OCI-LY7 (cell line): ENCODE measurements around the gene ZCCHC8.
"Not testable (repeated sequence)": the region's sequence is repeated elsewhere in the genome, so short reads cannot be mapped to it uniquely, and the experiment has no call there.

Source experiments
- CTCF ChIP-seq: fragments of 200-600 bp; sonication (generic); conservative IDR thresholded peaks from 2 replicates; pipeline ENCODE4 v1.5.1; 2014; ENCODE audit warnings: mild to moderate bottlenecking, antibody characterized with exemption, low read length, moderate library complexity, mixed read lengths
- EZH2phosphoT487 ChIP-seq: fragments of 200-600 bp; sonication (generic); IDR thresholded peaks from 2 replicates; pipeline ENCODE4 v1.6.1; 2018; ENCODE audit warnings: low read depth, borderline replicate concordance, mild to moderate bottlenecking, mixed run types, antibody characterized with exemption, low read length, moderate library complexity, mixed read lengths

DNA sequence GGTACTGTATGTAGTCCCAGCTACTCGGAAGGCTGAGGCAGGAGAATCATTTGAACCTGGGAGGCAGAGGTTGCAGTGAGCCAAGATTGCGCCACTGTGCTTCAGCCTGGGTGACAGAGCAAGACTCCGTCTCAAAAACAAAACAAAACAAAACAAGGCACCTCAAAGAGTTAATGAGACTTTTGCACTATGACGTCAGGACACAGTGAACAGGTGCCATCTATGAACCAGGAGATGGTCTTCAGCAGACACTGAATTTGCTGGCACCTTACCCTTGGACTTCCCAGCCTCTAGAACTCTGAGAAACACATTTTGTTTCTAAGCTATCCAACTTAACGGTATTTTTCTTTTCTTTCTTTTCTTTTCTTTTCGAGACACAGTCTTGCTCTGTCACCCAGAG lies 54.3 kb downstream of the ZCCHC8 start:
- TF ChIP-seq CTCF, EZH2phosphoT487: not testable (repeated sequence)
